Measurements from ENCODE around the gene SEC23A. TPM values are rescaled to one million over a fixed set of nuclear protein-coding genes. Genes with fewer than 3 reads are reported as not detected.

SEC23A gene
- total and polyA plus RNA-seq, 2 of the 13 experiments (the other 11 are each of a cell fraction or from before 2014, with no cell fraction given) = 403 to 887 TPM

- TF ChIP-seq ZNF563 (CRISPR knock-in tag; IDR thresholded peaks at IDR 0.05) (peak; percentile 42; the same call in 1 of the 2 replicates), MAFK (conservative IDR thresholded peaks at IDR 0.05 in 1 of 2, IDR thresholded peaks at IDR 0.05 in 1 of 2; ENCODE audit: low read length in 2 of 2) (no peak), HNF4A (CRISPR knock-in tag; IDR thresholded peaks at IDR 0.05) (peak; percentile 88), ZKSCAN5 (CRISPR knock-in tag; IDR thresholded peaks at IDR 0.05) (no peak), PRPF4 (IDR thresholded peaks at IDR 0.05; ENCODE audit: low read depth, low read length, poor library complexity, severe bottlenecking) (no peak), EP300 (IDR thresholded peaks at IDR 0.05; ENCODE audit: low read depth in 2 of 2, low read length in 2 of 2) (peak in 1 of 2 experiments; percentile 63; a peak in 3 of 4 replicates), EP300 (CRISPR knock-in tag; IDR thresholded peaks at IDR 0.05; ENCODE audit: borderline replicate concordance) (no peak), IRX3 (CRISPR knock-in tag; IDR thresholded peaks at IDR 0.05; ENCODE audit: borderline replicate concordance, low read depth) (no peak), KAT8 (CRISPR knock-in tag; IDR thresholded peaks at IDR 0.05) (no peak; the same call in 1 of the 2 replicates), TEF (CRISPR knock-in tag; IDR thresholded peaks at IDR 0.05) (no peak), ZNF761 (CRISPR knock-in tag; conservative IDR thresholded peaks at IDR 0.05) (peak; percentile 74; the same call in 1 of the 2 replicates), E2F1 (CRISPR knock-in tag; IDR thresholded peaks at IDR 0.05) (peak; percentile 35; the same call in 1 of the 2 replicates), HMGXB4 (CRISPR knock-in tag; IDR thresholded peaks at IDR 0.05; ENCODE audit: borderline replicate concordance in 1 of 2, low read depth in 1 of 2) (no peak), SP140L (CRISPR knock-in tag; IDR thresholded peaks at IDR 0.05; ENCODE audit: borderline replicate concordance) (0 out of 2 replicates have a peak, but pooled peaks have one; percentile 50), ATM (IDR thresholded peaks at IDR 0.05; ENCODE audit: borderline replicate concordance) (no peak), ZNF30 (CRISPR knock-in tag; IDR thresholded peaks at IDR 0.05) (no peak), ZNF512B (CRISPR knock-in tag; IDR thresholded peaks at IDR 0.05; ENCODE audit: borderline replicate concordance) (no peak), CSRNP1 (CRISPR knock-in tag; IDR thresholded peaks at IDR 0.05) (no peak)
These were observed 42.4 kb upstream of the SEC23A start (continued) for GRCh38 chr14:39145266-39145966.
